ENCODE data around the gene GRAP2. TPM values are rescaled to one million over a fixed set of nuclear protein-coding genes. Genes with fewer than 3 reads are reported as not detected.

The GRAP2 gene
- total and polyA plus RNA-seq, 2 of the 8 experiments (the other 6 are each of a cell fraction or from before 2014, with no cell fraction given): 0.08 TPM; not detected in 1

GRCh38 chr22:39868741-39869140 is 32.1 kb upstream of the GRAP2 start:
- H2BK120ac ChIP-seq (replicated peaks; ENCODE audit: low read depth, low read length): no peak overlapping the region
- H2AK5ac ChIP-seq (ENCODE audit: low read depth, low read length): no peak overlapping the region
- H4K20me1 ChIP-seq (replicated peaks in 1 of 2; ENCODE audit: control insufficient read depth in 1 of 2, insufficient read depth in 2 of 2, low read length in 2 of 2): no peaks in the 10 kb centered on the region
- H2BK5ac ChIP-seq (ENCODE audit: low read depth, low read length): no peak overlapping the region
- H3K4me3 ChIP-seq (ENCODE audit: extremely low read depth in 1 of 4, insufficient read depth in 2 of 4, low read depth in 3 of 4, low read length in 4 of 4): no peak overlapping the region
- no peak overlapping the region for H3K4me2 ChIP-seq (ENCODE audit: insufficient read depth in 1 of 2, low read depth in 2 of 2, low read length in 2 of 2)
- no peak overlapping the region for H2BK12ac ChIP-seq (ENCODE audit: low read depth, low read length)
- no peaks in the 10 kb centered on the region for H3K9me3 ChIP-seq (ENCODE audit: insufficient read depth in 2 of 2, low read depth in 1 of 2, low read length in 1 of 2)
- H3K14ac ChIP-seq (ENCODE audit: insufficient read length): no peak overlapping the region
- H3K23ac ChIP-seq (ENCODE audit: insufficient read length): no peak overlapping the region
- H2BK15ac ChIP-seq (ENCODE audit: low read length): no peak overlapping the region
- no peak overlapping the region for H3K18ac ChIP-seq (ENCODE audit: extremely low read depth, low read length)
- H3K27me3 ChIP-seq (replicated peaks in 1 of 4; ENCODE audit: control insufficient read depth in 3 of 4, extremely low read depth in 1 of 4, insufficient read depth in 3 of 4, low read length in 3 of 4): no peaks in the 10 kb centered on the region
- POLR2A ChIA-PET (ENCODE audit: partially characterized antibody): no interaction called here
- DNase-seq (ENCODE audit: low read depth in 1 of 2, low spot score in 2 of 2) (no peak), FAIRE-seq (no peak)
- no peak overlapping the region for H4K8ac ChIP-seq (ENCODE audit: extremely low read depth, insufficient read depth, low read length)
- no peak overlapping the region for H3K4ac ChIP-seq (replicated peaks; ENCODE audit: insufficient read length, low read depth, low read length)
- no peaks in the 10 kb centered on the region for H3K79me1 ChIP-seq (ENCODE audit: low read depth, low read length)
- H2AFZ ChIP-seq (ENCODE audit: low read length): no peak overlapping the region
- no peak overlapping the region for H3K9ac ChIP-seq (replicated peaks in 1 of 4; ENCODE audit: extremely low read depth in 1 of 4, low read depth in 3 of 4, low read length in 3 of 4)
- H3K79me2 ChIP-seq (ENCODE audit: control insufficient read depth in 1 of 2, insufficient read depth in 2 of 2, low read length in 2 of 2): no peaks in the 10 kb centered on the region
- CTCF ChIA-PET (ENCODE audit: partially characterized antibody): no interaction called here
- H3K36me3 ChIP-seq (ENCODE audit: control insufficient read depth in 2 of 4, insufficient read depth in 4 of 4, low read length in 3 of 4): no peaks in the 10 kb centered on the region
- no peak overlapping the region for H4K5ac ChIP-seq (ENCODE audit: insufficient read length, low read depth, low read length)
- H3K27ac ChIP-seq (ENCODE audit: low read depth, low read length): no peak overlapping the region
- H3K56ac ChIP-seq (replicated peaks; ENCODE audit: insufficient read length, low read depth, low read length): no peak overlapping the region
- H4K91ac ChIP-seq (replicated peaks; ENCODE audit: insufficient read length, low read length): no peak overlapping the region
- H3K23me2 ChIP-seq (ENCODE audit: low read depth, low read length): no peaks in the 10 kb centered on the region
- no peak overlapping the region for H2BK20ac ChIP-seq (ENCODE audit: low read length)
- no peaks in the 10 kb centered on the region for H3K4me1 ChIP-seq (replicated peaks in 1 of 4; ENCODE audit: control insufficient read depth in 3 of 4, insufficient read depth in 4 of 4, low read length in 3 of 4)
- TF ChIP-seq TEAD4 (IDR thresholded peaks at IDR 0.05; ENCODE audit: low read depth, low read length): no peak
- no peak for TF ChIP-seq MAFK (IDR thresholded peaks at IDR 0.05; ENCODE audit: low read depth, low read length)
- TF ChIP-seq EZH2 (IDR thresholded peaks at IDR 0.05; ENCODE audit: low read depth, low read length, severe bottlenecking): no peak
- TF ChIP-seq POU5F1 (IDR thresholded peaks at IDR 0.05; ENCODE audit: low read depth, low read length): no peak
- TF ChIP-seq KDM5A (IDR thresholded peaks at IDR 0.05; ENCODE audit: low read length): no peak
- WGBS, 2 experiments (ENCODE audit: extremely low coverage in 1 of 2, insufficient coverage in 1 of 2, insufficient read length in 1 of 2, insufficient replicate concordance in 2 of 2, low coverage in 1 of 2, low lambda C conversion rate in 2 of 2, missing lambda C conversion rate in 1 of 2): 94% methylated on average over 1 of the region's 1 CpG; no CpG with 5 or more reads in 1 of the 2 experiments

All from H1 (cell line).